Natural killer cell (primary cell): ENCODE data around the gene AGK. TPM values are rescaled to one million over a fixed set of nuclear protein-coding genes. Genes with fewer than 3 reads are reported as not detected.

Source experiments
- ATAC-seq, 3 donors: fragments of 150-1000 bp in 2 of 3; fragments of 200-7000 bp in 1 of 3; cut with Tn5 transposase; 1 replicate in 1 of 3; 2 replicates in 2 of 3; pipeline ENCODE4 v1.10.0; 2021; ENCODE audit warnings: mild to moderate bottlenecking in 2 of 3, moderate library complexity in 2 of 3
- DNase-seq, 2 donors: peaks; one replicate each; pipeline versions ENCODE4 v3.0.0 to v3.0.0-alpha.2; 2013 to 2021; ENCODE audit warnings: mixed read lengths in 1 of 2
- H3K27ac ChIP-seq: one replicate; pipeline ENCODE4 v1.5.1; 2013; ENCODE audit warnings: mild to moderate bottlenecking, low read length
- H3K27me3 ChIP-seq: one replicate; pipeline ENCODE4 v1.6.1; 2013; ENCODE audit warnings: low read length; ENCODE audit not compliant: control insufficient read depth, insufficient read depth
- H3K36me3 ChIP-seq: one replicate; pipeline ENCODE4 v1.6.1; 2013; ENCODE audit warnings: low read length; ENCODE audit not compliant: control insufficient read depth, insufficient read depth
- H3K4me1 ChIP-seq: one replicate; pipeline ENCODE4 v1.6.1; 2013; ENCODE audit warnings: low read length; ENCODE audit not compliant: control insufficient read depth, insufficient read depth
- H3K4me3 ChIP-seq: one replicate; pipeline ENCODE4 v1.5.1; 2013; ENCODE audit warnings: low read length
- H3K9me3 ChIP-seq: one replicate; pipeline ENCODE4 v1.6.1; 2013; ENCODE audit warnings: low read length; ENCODE audit not compliant: control insufficient read depth, insufficient read depth
- H3K27ac Mint-ChIP-seq, 2 donors: one replicate each; pipeline ENCODE4 v1.8.0; 2022; ENCODE audit warnings: mild to moderate bottlenecking in 2 of 2, mixed read lengths in 2 of 2, moderate library complexity in 1 of 2
- H3K27me3 Mint-ChIP-seq, 2 donors: one replicate each; pipeline ENCODE4 v1.8.0; 2022; ENCODE audit warnings: low read depth in 2 of 2, mixed read lengths in 2 of 2
- H3K36me3 Mint-ChIP-seq: one replicate; pipeline ENCODE4 v1.8.0; 2022; ENCODE audit warnings: mixed read lengths
- H3K4me1 Mint-ChIP-seq, 2 donors: one replicate each; pipeline ENCODE4 v1.8.0; 2022; ENCODE audit warnings: mixed read lengths in 2 of 2
- H3K4me3 Mint-ChIP-seq: one replicate; pipeline ENCODE4 v1.8.0; 2022; ENCODE audit warnings: mild to moderate bottlenecking, moderate library complexity, mixed read lengths
- H3K9me3 Mint-ChIP-seq, 2 donors: one replicate each; pipeline ENCODE4 v1.8.0; 2022; ENCODE audit warnings: mixed read lengths in 2 of 2
- CTCF ChIP-seq: fragments of 200-600 bp; IDR thresholded peaks from one replicate; pipeline ENCODE4 v1.8.0; 2022; ENCODE audit warnings: antibody characterized with exemption
- WGBS: methylation state at CpG from one replicate; pipeline ENCODE4 v1.1.7; 2013; ENCODE audit warnings: missing lambda C conversion rate; ENCODE audit not compliant: insufficient coverage; 5-methylcytosine and 5-hydroxymethylcytosine counted together
- intact Hi-C: fragments of 100-400 bp; cut with micrococcal nuclease; formaldehyde crosslinking; loops from one replicate; pipeline ENCODE4 v1.14.2; 2022
- total RNA-seq, 4 donors: library from RNA; stranded (reverse); fragments of 120-200 nt in 1 of 4; gene quantifications; one replicate each; pipeline versions ENCODE4 v1.2.3 to v1.2.4, GENCODE V29; 2013 to 2022

Gene AGK
- total RNA-seq, 3 donors from 2014 or later (not counting 1 experiment from before 2014, with no cell fraction given), result 70.0 to 106 (median 99.0) TPM

DNA sequence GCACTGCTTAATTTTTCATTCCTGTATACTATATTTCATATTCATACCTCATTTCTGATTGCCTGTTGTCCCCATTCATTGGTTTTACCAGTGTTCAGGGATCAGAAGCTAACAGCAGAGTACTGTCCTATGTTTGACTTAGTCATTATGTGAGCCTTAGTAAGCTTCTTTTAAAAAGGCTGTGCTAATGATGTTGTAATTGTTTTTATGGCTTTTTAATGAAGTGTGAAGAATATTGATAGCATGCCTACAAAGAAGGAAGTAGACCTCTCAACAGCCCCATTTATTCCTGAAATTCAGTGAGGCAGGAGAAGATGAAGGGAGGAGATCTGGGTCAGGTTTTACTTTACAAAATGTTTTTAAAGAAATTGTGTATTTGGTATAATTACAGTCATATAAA is 61.7 kb downstream of the AGK start:
- Mint-ChIP-seq H3K36me3 (peaks cover 24% of the 10 kb centered on the region), H3K27me3 (no peaks in the 10 kb centered on the region), H3K4me3 (no peak overlapping the region), H3K4me1 (no peaks in the 10 kb centered on the region), H3K27ac (no peak overlapping the region), H3K9me3 (no peaks in the 10 kb centered on the region)
- peaks cover 59% of the 10 kb centered on the region for H3K36me3 ChIP-seq
- ATAC-seq (no peak), DNase-seq (no peak)
- TF ChIP-seq CTCF, result no peak
- no peaks in the 10 kb centered on the region for H3K27me3 ChIP-seq
- no peaks in the 10 kb centered on the region for H3K9me3 ChIP-seq
- H3K4me3 ChIP-seq, result no peak overlapping the region
- H3K4me1 ChIP-seq, result no peaks in the 10 kb centered on the region
- H3K27ac ChIP-seq, result no peak overlapping the region
- intact Hi-C loops, result no loop called here

GRCh38 chr7:141617280-141617679 is 66.1 kb downstream of the AGK start:
- ATAC-seq (no peak), DNase-seq (no peak)
- no peak overlapping the region for H3K4me3 Mint-ChIP-seq
- H3K27me3 Mint-ChIP-seq, result no peaks in the 10 kb centered on the region
- H3K27ac ChIP-seq, result no peak overlapping the region
- TF ChIP-seq CTCF, result no peak
- no peaks in the 10 kb centered on the region for H3K27me3 ChIP-seq
- H3K36me3 ChIP-seq, result peaks cover 58% of the 10 kb centered on the region
- H3K27ac Mint-ChIP-seq, result no peak overlapping the region
- no peaks in the 10 kb centered on the region for H3K9me3 ChIP-seq
- no peaks in the 10 kb centered on the region for H3K9me3 Mint-ChIP-seq
- intact Hi-C loops, result no loop called here
- H3K4me3 ChIP-seq, result no peak overlapping the region
- no peaks in the 10 kb centered on the region for H3K4me1 ChIP-seq
- peaks cover 16% of the 10 kb centered on the region for H3K36me3 Mint-ChIP-seq
- peaks cover 0 to 6% of the 10 kb centered on the region in 2 donors for H3K4me1 Mint-ChIP-seq

- ATAC-seq, result no peak
- no peak overlapping the region for H3K27ac Mint-ChIP-seq
- Histone ChIP-seq H3K9me3 (no peaks in the 10 kb centered on the region), H3K4me3 (no peak overlapping the region), H3K4me1 (no peaks in the 10 kb centered on the region), H3K27me3 (no peaks in the 10 kb centered on the region), H3K27ac (no peak overlapping the region), H3K36me3 (peaks cover 64% of the 10 kb centered on the region)
- H3K9me3 Mint-ChIP-seq, result no peaks in the 10 kb centered on the region
- intact Hi-C loops, result no loop called here
- no peak for TF ChIP-seq CTCF
- no peaks in the 10 kb centered on the region for H3K27me3 Mint-ChIP-seq
- DNase-seq, result no peak
- peaks cover 0 to 6% of the 10 kb centered on the region in 2 donors for H3K4me1 Mint-ChIP-seq
- no peak overlapping the region for H3K4me3 Mint-ChIP-seq
- peaks cover 23% of the 10 kb centered on the region for H3K36me3 Mint-ChIP-seq
- WGBS, result 94% methylated on average over 2 of the region's 4 CpGs
These were observed 68.5 kb downstream of the AGK start for GRCh38 chr7:141619745-141620144.

DNA sequence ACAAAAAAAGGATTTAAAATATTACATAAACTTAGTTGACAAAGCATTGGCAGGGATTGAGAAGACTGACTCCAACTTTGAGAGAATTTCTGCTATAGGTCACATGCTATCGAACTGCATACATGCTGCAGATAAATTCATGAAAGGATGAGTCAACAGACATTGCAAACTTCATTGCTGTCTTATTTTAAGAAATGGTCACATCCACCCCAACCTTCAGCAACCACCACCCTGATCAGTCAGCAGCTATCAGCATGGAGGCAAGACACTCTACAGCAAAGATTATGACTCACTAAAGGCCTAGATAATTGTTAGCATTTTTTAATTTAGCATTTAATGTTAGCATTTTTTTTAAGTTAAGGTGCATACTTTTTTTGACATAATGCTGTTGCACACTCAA is 73.6 kb downstream of the AGK start:
- no peak overlapping the region for H3K27ac ChIP-seq
- peaks cover 61% of the 10 kb centered on the region for H3K36me3 ChIP-seq
- H3K36me3 Mint-ChIP-seq, result peaks cover 15% of the 10 kb centered on the region
- ATAC-seq (no peak), DNase-seq (no peak)
- WGBS, result 88% methylated on average over 1 of the region's 1 CpG
- no peaks in the 10 kb centered on the region for H3K9me3 Mint-ChIP-seq
- intact Hi-C loops, result no loop called here
- no peaks in the 10 kb centered on the region for H3K9me3 ChIP-seq
- H3K4me3 Mint-ChIP-seq, result no peak overlapping the region
- H3K27me3 ChIP-seq, result no peaks in the 10 kb centered on the region
- no peak overlapping the region for H3K4me3 ChIP-seq
- H3K27ac Mint-ChIP-seq, result peak overlapping the region in 1 of 2 donors; percentile 2
- no peaks in the 10 kb centered on the region for H3K27me3 Mint-ChIP-seq
- peaks cover 6% of the 10 kb centered on the region in 2 donors for H3K4me1 Mint-ChIP-seq
- no peaks in the 10 kb centered on the region for H3K4me1 ChIP-seq
- TF ChIP-seq CTCF, result no peak
